GM18867 (cell line): ENCODE measurements around the gene ENPP7.

Experiments
- ATAC-seq: cut with Tn5 transposase; IDR thresholded peaks from one replicate; pipeline ENCODE4 v1.9.1; 2021; ENCODE audit warnings: mild to moderate bottlenecking, moderate library complexity; ENCODE audit not compliant: unreplicated experiment

The ENPP7 gene

DNA sequence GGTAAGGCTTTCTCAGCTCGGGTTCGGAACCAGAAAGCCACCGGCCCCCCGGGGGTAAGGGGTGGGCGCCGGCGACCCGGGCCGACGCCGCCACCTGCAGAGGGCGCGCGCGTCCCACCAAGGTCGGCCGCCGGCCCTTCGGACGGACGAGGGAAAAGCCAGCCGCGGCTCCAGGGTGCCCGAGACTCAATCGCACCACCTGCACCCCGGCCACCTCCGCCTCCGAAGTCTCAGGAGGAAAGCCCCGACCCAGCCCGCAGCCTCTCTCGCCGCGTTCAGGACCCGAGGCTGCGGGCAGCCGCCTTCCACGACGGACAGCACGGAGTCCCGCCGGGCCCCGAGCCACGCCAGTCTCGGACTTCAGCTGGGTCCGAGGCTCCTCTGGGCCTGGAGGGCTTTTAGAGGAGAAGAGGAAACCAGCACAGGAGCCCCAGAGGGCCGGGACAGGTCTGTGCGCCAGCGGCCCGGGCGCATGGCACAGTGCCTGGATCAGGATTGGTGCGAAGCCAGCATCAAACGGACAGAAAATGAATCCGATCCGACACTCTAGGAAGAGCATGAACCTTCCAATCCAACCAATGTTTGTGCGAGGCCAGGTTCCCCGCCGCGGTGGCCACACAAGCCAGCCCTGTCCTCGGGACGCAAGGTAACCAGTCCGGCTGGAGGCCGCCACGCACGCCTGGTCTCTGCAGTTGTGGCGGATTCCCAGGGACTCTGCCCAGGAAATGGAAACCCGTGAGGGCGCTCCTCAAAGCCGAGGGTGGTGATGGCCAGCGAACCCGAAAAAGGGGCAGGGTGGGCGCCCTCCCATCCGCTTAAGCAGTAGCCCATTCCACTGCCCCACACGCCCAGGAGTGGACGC lies 59.4 kb downstream of the ENPP7 start:
- no peak for ATAC-seq

DNA sequence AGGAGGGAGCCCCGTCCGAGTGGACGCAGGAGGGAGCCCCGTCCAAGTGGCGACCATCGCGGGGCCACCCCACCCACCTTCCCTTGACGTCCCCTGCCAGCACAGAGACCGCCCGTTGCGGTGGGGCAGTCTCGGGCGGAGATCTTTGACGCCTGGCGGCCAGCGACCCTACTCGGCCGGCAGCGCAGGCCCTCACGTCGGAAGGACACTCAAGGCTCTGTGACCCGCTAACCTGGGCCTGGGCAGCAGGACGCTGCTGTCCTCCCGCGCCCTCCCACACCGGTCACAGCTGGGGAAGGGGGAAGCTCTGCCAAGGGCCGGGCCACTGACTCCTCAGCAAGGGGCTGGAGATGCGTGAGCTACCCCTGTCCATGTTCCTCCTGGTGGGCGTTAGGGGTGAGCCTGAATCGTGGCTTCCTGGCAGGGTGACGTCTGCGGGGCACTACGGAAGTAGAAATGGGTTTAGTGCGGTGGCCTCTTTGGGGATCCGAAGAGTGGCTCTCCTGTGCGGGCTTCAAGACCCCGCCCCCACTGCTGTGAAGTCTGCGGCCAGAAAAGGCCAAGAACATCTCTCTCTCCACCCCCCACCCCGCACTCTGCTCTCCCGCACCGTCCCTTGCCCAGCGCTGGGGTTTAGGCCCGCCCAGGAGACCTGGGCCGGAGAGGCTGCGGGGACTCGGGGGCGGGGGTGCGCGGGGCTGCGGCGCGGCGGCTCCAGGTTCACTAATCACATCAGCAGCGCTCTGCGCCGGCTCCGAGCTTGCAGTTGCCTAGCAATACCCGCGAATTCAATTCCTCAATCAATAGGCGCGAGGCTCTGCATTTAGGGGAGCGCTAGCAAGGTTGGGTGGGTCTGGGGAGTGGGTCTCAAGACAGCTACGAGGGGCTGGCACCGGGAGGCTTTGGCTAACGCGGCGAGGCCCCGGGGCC lies 60.3 kb downstream of the ENPP7 start:
- no peak for ATAC-seq

- no peak for ATAC-seq
These were observed 61.0 kb downstream of the ENPP7 start for GRCh38 chr17:79791735-79792161.
